Nasal cavity respiratory epithelium epithelial cell of viscerocranial mucosa (primary cell): ENCODE measurements around the gene RPL36AL. TPM values are rescaled to one million over a fixed set of nuclear protein-coding genes. Genes with fewer than 3 reads are reported as not detected.

Experiments
- total RNA-seq: library from RNA; depleted of rRNA; stranded (reverse); fragments of >200 nt; gene quantifications from 2 replicates; pipeline ENCODE4 v1.2.3, GENCODE V29; 2014

The RPL36AL gene
- 286 and 384 TPM in 2 replicates for total RNA-seq

GRCh38 chr14:49620182-49621113 lies at the start of gene RPL36AL, which contains the start of gene MGAT2:
RPL36AL (minus strand) TSS chr14:49620626; CDS start chr14:49619104, 1,522 bp downstream.
MGAT2 (plus strand) TSS chr14:49620799; CDS start chr14:49621269, 470 bp downstream.

GRCh38 chr14:49634547-49635334 lies 14.3 kb upstream of the RPL36AL start, which contains the start of gene DNAAF2:
DNAAF2 (minus strand) TSS chr14:49635244; CDS start chr14:49635149, 95 bp downstream.

GRCh38 chr14:49598485-49599300 lies 21.7 kb downstream of the RPL36AL start, which contains the start of gene LRR1:
LRR1 (plus strand) TSS chr14:49598940; CDS start chr14:49599021, 81 bp downstream.

GRCh38 chr14:49585803-49586672 lies 34.4 kb downstream of the RPL36AL start, which contains the start of gene RPS29:
RPS29 (minus strand) TSS chr14:49586380; CDS start chr14:49586346, 34 bp downstream.

Other genes with a start within 250 kb of the RPL36AL start
- 506 and 2,249 TPM in 2 replicates for gene RPS29, start 34.2 kb downstream of the RPL36AL start, total RNA-seq
- gene LRR1, start 21.7 kb downstream of the RPL36AL start, total RNA-seq = 8.6 and 10.6 TPM in 2 replicates
- 33.5 and 43.7 TPM in 2 replicates for gene MGAT2, start 173 bp upstream of the RPL36AL start, total RNA-seq
- 12.6 and 12.9 TPM in 2 replicates for gene DNAAF2, start 14.6 kb upstream of the RPL36AL start, total RNA-seq
- gene POLE2, start 67.6 kb upstream of the RPL36AL start, total RNA-seq = 1.4 and 2.4 TPM in 2 replicates
- gene KLHDC1, start 72.5 kb upstream of the RPL36AL start, total RNA-seq = 0.68 and 1.2 TPM in 2 replicates
- 64.9 and 86.5 TPM in 2 replicates for gene KLHDC2, start 147.5 kb upstream of the RPL36AL start, total RNA-seq
- 38.3 and 71.3 TPM in 2 replicates for gene NEMF, start 232.2 kb upstream of the RPL36AL start, total RNA-seq